Breast epithelium (tissue), 4 donors: Measurements from ENCODE around the gene MIOX. TPM values are rescaled to one million over a fixed set of nuclear protein-coding genes. Genes with fewer than 3 reads are reported as not detected.
"Not testable (repeated sequence)": the region's sequence is repeated elsewhere in the genome, so short reads cannot be mapped to it uniquely, and the experiment has no call there.

ENCODE experiments used
- DNase-seq, 2 donors: peaks; one replicate each; pipeline ENCODE4 v3.0.0-alpha.2; 2019; ENCODE audit warnings: low spot score in 2 of 2
- H3K27ac ChIP-seq, 2 donors: fragments of 200-600 bp; sonication (generic) in 1 of 2; one replicate each; pipeline ENCODE4 v1.5.1; 2016 to 2019; ENCODE audit warnings: mild to moderate bottlenecking in 1 of 2
- H3K27me3 ChIP-seq, 2 donors: fragments of 200-600 bp; sonication (generic) in 1 of 2; one replicate each; pipeline versions ENCODE4 v1.5.1 to v1.6.0; 2017 to 2019; ENCODE audit warnings: control low read depth in 1 of 2, mild to moderate bottlenecking in 1 of 2
- H3K36me3 ChIP-seq: fragments of 200-600 bp; one replicate; pipeline ENCODE4 v1.5.1; 2019
- H3K4me1 ChIP-seq, 2 donors: fragments of 200-600 bp; sonication (generic); one replicate each; pipeline ENCODE4 v1.5.1; 2016 to 2019; ENCODE audit warnings: control low read depth in 1 of 2
- H3K4me3 ChIP-seq, 3 donors: fragments of 200-600 bp; sonication (generic); 1 replicate in 2 of 3; 2 replicates in 1 of 3; pipeline ENCODE4 v1.5.1; 2016 to 2019; ENCODE audit warnings: mild to moderate bottlenecking in 3 of 3, moderate library complexity in 2 of 3
- H3K9me3 ChIP-seq, 2 donors: fragments of 200-600 bp; sonication (generic) in 1 of 2; one replicate each; pipeline ENCODE4 v1.5.1; 2016 to 2019; ENCODE audit warnings: control low read depth in 1 of 2
- CTCF ChIP-seq, 3 donors: fragments of 450-650 bp; IDR thresholded peaks; one replicate each; pipeline ENCODE4 v1.5.1; 2016 to 2017; ENCODE audit warnings: antibody characterized with exemption in 3 of 3, mild to moderate bottlenecking in 3 of 3, moderate library complexity in 3 of 3
- POLR2A ChIP-seq: fragments of 450-650 bp; IDR thresholded peaks from one replicate; pipeline ENCODE4 v1.6.1; 2016; ENCODE audit warnings: antibody characterized with exemption, mild to moderate bottlenecking, moderate library complexity
- POLR2AphosphoS5 ChIP-seq, 3 donors: sonication (generic); formaldehyde crosslinking; IDR thresholded peaks; one replicate each; pipeline ENCODE4 v1.6.1; 2017; ENCODE audit warnings: antibody characterized with exemption in 3 of 3
- intact Hi-C: fragments of 100-400 bp; cut with DNase I; formaldehyde crosslinking; loops from one replicate; pipeline ENCODE4 v1.15.1; 2023; ENCODE audit warnings: low total_unique reads
- total RNA-seq, 3 donors: library from RNA; depleted of rRNA; stranded (reverse); fragments of >200 nt; gene quantifications; one replicate each; pipeline ENCODE4 v1.1.0, GENCODE V29; 2016

MIOX gene
- total RNA-seq, 3 donors from 2014 or later = not detected

DNA sequence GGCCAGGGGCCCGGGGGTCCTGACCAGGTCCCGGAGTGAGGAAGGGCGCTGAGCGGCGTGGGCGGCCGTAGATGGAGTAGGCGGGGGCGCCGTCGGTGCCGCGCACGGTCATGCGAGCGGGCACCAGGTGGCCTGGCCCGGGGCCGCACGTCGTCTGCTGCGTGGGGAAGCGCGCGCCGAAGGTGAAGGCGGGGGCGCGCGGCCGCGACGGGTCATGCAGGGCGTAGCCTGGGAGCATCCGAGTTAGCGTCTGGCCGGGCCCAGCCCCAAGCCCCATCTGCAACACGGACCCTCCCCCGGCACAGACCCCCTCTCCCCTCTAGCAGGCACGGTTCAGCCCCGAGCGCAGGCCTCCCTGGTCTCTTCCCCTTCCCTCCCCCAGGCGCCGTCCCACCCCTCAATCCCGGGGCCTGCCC is 44.9 kb downstream of the MIOX start:
- H3K4me1 ChIP-seq = peaks cover 0 to 2% of the 10 kb centered on the region in 2 donors
- intact Hi-C loops = no loop called here
- TF ChIP-seq POLR2AphosphoS5 (IDR thresholded peaks at IDR 0.05) (no peak), CTCF (IDR thresholded peaks at IDR 0.05) (no peak), POLR2A (no peak)
- DNase-seq = peak; percentile 71 to 72
- no peaks in the 10 kb centered on the region for H3K36me3 ChIP-seq
- H3K4me3 ChIP-seq = peak overlapping the region; percentile 68 to 84 (median 68)
- peak overlapping the region; percentile 98 to 99 for H3K27ac ChIP-seq
- H3K9me3 ChIP-seq = no peaks in the 10 kb centered on the region
- H3K27me3 ChIP-seq = no peaks in the 10 kb centered on the region

GRCh38 chr22:50531962-50532674 is 45.5 kb downstream of the MIOX start:
- intact Hi-C loops = no loop called here
- H3K36me3 ChIP-seq = no peaks in the 10 kb centered on the region
- peak overlapping the region; percentile 68 to 84 (median 68) for H3K4me3 ChIP-seq
- no peaks in the 10 kb centered on the region for H3K27me3 ChIP-seq
- TF ChIP-seq POLR2A (peak; percentile 38), CTCF (IDR thresholded peaks at IDR 0.05) (no peak), POLR2AphosphoS5 (IDR thresholded peaks at IDR 0.05) (peak in 2 of 3 donors; percentile 52 to 77)
- H3K27ac ChIP-seq = peak overlapping the region; percentile 98 to 99
- H3K4me1 ChIP-seq = no peaks in the 10 kb centered on the region
- peak; percentile 86 to 90 for DNase-seq
- H3K9me3 ChIP-seq = no peaks in the 10 kb centered on the region

DNA sequence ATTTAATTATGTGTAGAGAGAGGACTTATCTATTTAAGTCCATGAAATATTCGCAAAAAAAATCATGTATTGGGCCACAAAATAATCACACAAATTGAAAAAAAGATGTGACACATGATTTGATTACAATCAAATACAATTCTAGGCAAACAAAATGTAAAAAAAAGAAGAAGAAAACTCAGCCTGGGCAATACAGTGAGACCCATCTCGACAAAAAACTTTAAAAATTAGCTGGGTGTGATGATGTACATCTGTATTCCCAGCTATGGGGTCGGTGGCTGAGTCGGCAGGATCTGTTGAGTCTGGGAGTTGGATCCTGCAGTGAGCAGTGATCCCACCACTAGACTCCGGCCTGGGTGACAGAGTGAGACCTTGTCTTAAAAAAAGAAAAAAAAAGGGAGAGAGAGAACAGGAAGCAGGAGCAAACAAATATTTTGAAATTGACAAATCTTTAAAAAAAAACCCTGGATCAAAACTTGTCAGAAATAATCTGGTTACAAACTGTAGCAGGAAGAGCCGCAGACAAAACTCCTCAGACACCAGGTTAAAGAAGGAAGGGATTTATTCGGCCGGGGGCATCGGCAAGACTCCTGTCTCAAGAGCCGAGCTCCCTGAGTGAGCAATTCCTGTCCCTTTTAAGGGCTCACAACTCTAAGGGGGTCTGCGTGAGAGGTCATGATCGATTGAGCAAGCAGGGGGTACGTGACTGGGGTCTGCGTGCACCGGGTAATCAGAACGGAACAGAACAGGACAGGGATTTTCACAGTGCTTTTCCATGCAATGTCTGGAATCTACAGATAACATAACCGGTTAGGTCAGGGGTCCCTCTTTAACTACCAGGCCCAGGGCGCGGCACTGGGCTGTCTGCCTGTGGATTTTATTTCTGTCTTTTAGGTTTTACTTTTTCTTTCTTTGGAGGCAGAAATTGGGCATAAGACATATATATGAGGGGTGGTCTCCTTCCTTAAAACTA is 46.5 kb downstream of the MIOX start:
- intact Hi-C loops = no loop called here
- Histone ChIP-seq H3K36me3 (no peaks in the 10 kb centered on the region), H3K4me1 (no peaks in the 10 kb centered on the region), H3K27ac (peak overlapping the region; percentile 98 to 99), H3K4me3 (no peak overlapping the region), H3K27me3 (no peaks in the 10 kb centered on the region), H3K9me3 (no peaks in the 10 kb centered on the region)
- TF ChIP-seq POLR2AphosphoS5 (IDR thresholded peaks at IDR 0.05) (no peak), CTCF (IDR thresholded peaks at IDR 0.05) (no peak), POLR2A (no peak)
- no peak for DNase-seq

GRCh38 chr22:50533856-50534711 is 47.4 kb downstream of the MIOX start:
- intact Hi-C loops, DNase-seq, H3K4me3 ChIP-seq, H3K9me3 ChIP-seq, H3K36me3 ChIP-seq, H3K27me3 ChIP-seq, H3K4me1 ChIP-seq: not testable (repeated sequence)
- peak overlapping the region in 1 of 2 donors; percentile 13 for H3K27ac ChIP-seq

DNA sequence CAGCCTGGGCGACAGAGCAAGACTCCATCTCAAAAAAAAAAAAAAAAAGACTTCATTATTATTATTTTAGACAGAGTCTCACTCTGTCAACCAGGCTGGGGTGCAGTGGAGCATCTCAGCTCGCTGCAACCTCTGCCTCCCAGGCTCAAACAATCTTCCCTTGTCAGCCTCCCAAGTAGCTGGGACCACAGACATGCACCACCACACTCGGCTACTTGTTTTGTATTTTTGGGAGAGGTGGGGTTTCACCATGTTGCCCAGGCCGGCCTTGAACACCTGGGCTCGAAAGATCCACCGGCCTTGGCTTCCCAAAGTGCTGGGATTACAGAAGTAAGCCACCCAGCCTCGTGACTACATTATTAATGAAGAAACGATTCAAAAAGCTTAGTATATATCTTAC is 48.5 kb downstream of the MIOX start:
- TF ChIP-seq CTCF (IDR thresholded peaks at IDR 0.05) (no peak), POLR2AphosphoS5 (IDR thresholded peaks at IDR 0.05) (no peak), POLR2A (no peak)
- Histone ChIP-seq H3K36me3 (no peaks in the 10 kb centered on the region), H3K9me3 (no peaks in the 10 kb centered on the region), H3K4me3 (no peak overlapping the region), H3K27me3 (no peaks in the 10 kb centered on the region), H3K4me1 (no peaks in the 10 kb centered on the region), H3K27ac (no peak overlapping the region)
- DNase-seq = no peak
- intact Hi-C loops = no loop called here
